Measurements from ENCODE around the gene GTPBP1.

Gene GTPBP1

DNA sequence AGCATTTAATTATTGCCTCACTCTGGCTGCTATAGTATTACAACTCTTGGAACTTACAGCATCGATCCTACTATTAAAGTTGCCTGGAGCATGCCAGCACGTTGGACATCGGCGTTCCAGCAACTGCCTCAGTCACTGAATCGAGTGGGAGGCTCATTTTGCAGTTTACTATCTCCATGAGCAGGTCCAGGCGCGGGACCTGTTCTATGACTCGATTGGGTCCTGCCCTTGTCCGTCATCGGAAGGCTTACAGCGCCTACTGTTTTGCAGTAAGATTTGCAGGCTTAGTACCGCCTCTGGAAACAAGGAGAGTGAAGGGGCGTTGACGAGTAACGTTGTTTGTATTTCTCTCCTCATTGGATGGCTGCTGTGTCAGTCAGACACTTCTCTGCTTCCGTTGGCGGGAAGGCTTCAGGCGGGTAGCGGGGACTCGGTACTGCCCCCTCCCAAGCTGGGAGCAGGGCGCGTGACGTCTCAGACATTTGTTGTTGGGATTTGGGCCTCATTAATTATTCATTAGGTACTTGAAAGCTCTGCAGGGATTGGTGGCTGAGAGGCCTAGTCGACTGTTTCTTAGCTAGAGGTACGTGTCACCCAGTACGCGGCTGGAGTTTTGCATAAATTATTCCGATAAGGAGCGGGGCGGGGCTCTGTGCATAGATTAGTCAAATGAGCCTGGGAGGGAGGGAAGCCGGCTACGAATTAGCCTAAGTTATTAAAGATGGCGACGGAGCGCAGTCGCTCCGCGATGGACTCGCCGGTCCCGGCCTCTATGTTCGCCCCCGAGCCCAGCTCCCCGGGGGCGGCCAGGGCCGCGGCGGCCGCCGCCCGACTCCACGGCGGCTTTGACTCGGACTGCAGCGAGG, at the start of gene GTPBP1:
GTPBP1 (plus strand) TSS at position 710 of the 866 bp plus-strand sequence; CDS start at position 722, 12 bp downstream.
- peaks cover 9% of the 10 kb centered on the region for H3K36me3 ChIP-seq (ENCODE audit: control insufficient read depth, insufficient read depth, low read length, severe bottlenecking)
- peak; percentile 100 for DNase-seq (ENCODE audit: low read depth)
- H3K9me3 ChIP-seq (ENCODE audit: control insufficient read depth, low read length): no peaks in the 10 kb centered on the region
- no peaks in the 10 kb centered on the region for H3K27me3 ChIP-seq (replicated peaks; ENCODE audit: control insufficient read depth, insufficient read depth, low read length)
- peak within 1 kb of the TSS; percentile 83 for H3K4me3 ChIP-seq (ENCODE audit: low read length)
- peaks cover 24% of the 10 kb centered on the region for H3K4me1 ChIP-seq (ENCODE audit: control insufficient read depth, insufficient read depth, low read length)
- H3K9ac ChIP-seq (ENCODE audit: low read length): peak within 1 kb of the TSS; percentile 91

DNA sequence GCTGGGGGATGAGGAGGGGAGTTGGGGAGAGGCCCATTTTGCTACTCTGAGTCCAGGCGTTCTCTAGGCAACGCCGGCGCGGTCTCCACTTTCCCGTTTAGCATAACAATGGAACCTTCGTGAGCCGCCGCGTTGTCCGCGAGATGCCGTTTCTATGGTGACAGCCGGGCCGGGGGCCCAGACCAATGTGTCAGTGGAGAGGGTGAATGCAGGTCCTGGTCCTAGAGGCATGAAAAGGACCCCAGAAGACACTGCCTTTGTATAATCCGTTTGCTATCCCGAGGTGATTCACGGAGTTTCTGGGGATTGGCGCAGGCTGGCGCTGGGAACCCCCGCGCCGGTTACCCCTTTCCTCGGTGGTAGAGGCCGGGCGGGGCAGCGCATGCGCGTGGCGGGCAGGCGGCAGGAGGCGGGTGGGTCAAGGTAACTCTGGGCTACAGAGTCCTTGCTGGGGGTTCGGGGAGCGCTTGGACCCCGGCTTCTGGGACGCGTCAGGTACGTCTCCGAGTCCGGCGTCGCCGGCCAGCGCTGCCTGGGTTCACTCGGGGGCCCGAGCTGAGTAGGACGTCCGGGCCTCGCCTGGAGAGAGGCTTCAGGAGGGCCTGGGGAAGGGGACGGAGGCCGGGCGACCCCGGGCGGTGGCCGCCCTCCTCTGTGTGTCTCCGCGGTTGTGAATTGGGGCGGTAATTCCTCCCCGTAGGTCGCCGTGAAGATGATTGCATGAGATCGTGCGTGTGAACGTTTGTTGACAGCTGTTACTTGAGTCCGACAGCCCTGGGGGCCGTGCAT, 49.3 kb upstream of the GTPBP1 start, which contains the start of the genes CBY1 and FAM227A:
CBY1 (plus strand) TSS at position 383 of the 789 bp plus-strand sequence. CDS start 11,417 bp downstream, outside the sequence.
FAM227A (minus strand) TSS at position 137 of the 789 bp plus-strand sequence. CDS start 6,224 bp downstream, outside the sequence.
- DNase-seq (ENCODE audit: low read depth): peak; percentile 96
- H3K4me1 ChIP-seq (ENCODE audit: control insufficient read depth, insufficient read depth, low read length): peaks cover 13% of the 10 kb centered on the region
- peaks cover 1% of the 10 kb centered on the region for H3K36me3 ChIP-seq (ENCODE audit: control insufficient read depth, insufficient read depth, low read length, severe bottlenecking)
- peak within 1 kb of the TSS; percentile 100 for H3K9ac ChIP-seq (ENCODE audit: low read length)
- H3K4me3 ChIP-seq (ENCODE audit: low read length): peak within 1 kb of the TSS; percentile 92
- H3K9me3 ChIP-seq (ENCODE audit: control insufficient read depth, low read length): no peaks in the 10 kb centered on the region
- no peaks in the 10 kb centered on the region for H3K27me3 ChIP-seq (replicated peaks; ENCODE audit: control insufficient read depth, insufficient read depth, low read length)

DNA sequence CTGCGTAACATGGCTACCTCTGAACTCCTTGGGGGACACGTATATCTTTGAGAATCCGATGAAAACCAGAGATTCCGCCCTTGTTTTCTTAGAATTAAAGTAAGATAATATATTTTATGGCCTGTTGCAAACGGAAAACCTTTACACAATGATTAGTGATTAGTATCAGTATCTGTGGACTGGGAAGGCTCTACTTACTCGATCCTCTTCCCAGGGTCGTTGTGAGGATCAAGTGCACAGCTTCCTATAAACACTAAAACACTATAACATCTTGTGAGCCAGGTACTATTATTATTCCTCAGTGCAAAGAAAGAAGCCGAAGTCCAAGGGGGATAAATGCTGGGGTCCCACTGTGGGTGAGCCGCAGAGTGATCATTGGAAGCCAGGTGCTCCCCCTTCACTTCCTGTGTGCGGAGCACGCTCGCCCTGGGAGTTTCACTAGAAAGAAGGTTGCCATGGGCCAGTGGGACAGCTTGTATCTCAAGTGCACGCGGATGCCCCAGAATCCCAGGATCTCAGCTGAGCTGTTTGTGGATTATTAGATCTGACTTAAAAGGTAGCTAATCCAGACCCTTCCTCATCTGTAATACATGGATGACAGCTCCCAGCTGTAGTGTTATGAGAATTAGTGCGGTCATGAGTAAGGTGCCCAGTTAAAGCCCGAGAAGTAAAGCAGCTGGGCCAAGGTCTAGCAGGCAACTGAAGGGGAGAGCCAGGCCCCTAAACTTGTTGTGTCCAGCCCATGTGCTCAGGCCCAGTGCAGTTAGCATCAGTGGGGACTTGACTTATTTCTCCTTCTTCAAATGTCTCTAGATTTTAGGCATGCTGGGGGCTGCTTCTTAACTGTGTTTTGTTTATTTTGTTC, 48.5 kb upstream of the GTPBP1 start:
- Histone ChIP-seq H3K4me3 (ENCODE audit: low read length) (peak overlapping the region; percentile 92), H3K4me1 (ENCODE audit: control insufficient read depth, insufficient read depth, low read length) (peaks cover 13% of the 10 kb centered on the region), H3K36me3 (ENCODE audit: control insufficient read depth, insufficient read depth, low read length, severe bottlenecking) (peaks cover 6% of the 10 kb centered on the region), H3K9ac (ENCODE audit: low read length) (peak overlapping the region; percentile 100), H3K9me3 (ENCODE audit: control insufficient read depth, low read length) (no peaks in the 10 kb centered on the region), H3K27me3 (replicated peaks; ENCODE audit: control insufficient read depth, insufficient read depth, low read length) (no peaks in the 10 kb centered on the region)
- DNase-seq (ENCODE audit: low read depth): peak; percentile 27

DNA sequence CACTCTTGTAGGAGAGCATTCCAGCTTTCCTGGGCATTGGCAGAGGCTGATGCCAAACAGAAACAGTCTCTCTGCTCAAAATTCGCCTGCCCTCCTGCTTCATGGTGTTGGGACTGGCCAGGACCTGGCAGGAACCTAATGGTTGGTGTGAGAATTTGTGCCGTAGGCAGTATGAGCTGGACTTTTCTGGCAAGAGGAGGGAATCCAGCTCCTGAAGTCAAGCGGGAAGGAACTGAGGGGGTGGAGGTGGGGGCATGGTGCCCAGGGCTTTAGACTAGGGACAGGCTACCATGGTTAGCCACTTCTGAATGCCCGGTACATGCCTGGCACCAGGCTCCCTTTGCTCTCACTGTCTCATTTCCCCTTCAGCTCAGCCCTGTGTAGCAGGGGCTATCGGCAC, 30.9 kb upstream of the GTPBP1 start:
- Histone ChIP-seq H3K27me3 (replicated peaks; ENCODE audit: control insufficient read depth, insufficient read depth, low read length) (no peaks in the 10 kb centered on the region), H3K4me1 (ENCODE audit: control insufficient read depth, insufficient read depth, low read length) (peaks cover 4% of the 10 kb centered on the region), H3K9ac (ENCODE audit: low read length) (no peak overlapping the region), H3K9me3 (ENCODE audit: control insufficient read depth, low read length) (no peaks in the 10 kb centered on the region), H3K36me3 (ENCODE audit: control insufficient read depth, insufficient read depth, low read length, severe bottlenecking) (peaks cover 22% of the 10 kb centered on the region), H3K4me3 (ENCODE audit: low read length) (no peak overlapping the region)
- DNase-seq (ENCODE audit: low read depth): no peak

DNA sequence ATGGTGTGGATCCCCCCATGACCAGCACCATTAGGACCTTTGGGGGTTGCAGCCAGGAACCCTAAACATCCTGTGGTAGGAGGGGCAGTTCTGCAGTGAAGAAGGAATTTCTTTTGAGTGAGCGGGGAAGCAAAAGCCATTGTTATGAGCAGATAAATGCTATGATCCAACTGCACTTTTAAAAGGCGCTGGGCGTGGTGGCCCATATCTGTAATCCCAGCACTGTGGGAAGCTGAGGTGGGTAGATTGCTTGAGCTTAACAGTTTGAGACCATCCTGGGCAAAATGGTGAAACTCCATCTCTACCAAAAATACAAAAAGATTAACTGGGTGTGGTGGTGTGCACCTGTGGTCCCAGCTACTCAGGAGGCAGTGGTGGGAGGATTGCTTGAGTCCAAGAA, 29.9 kb upstream of the GTPBP1 start:
- DNase-seq (ENCODE audit: low read depth): no peak
- Histone ChIP-seq H3K36me3 (ENCODE audit: control insufficient read depth, insufficient read depth, low read length, severe bottlenecking) (peaks cover 20% of the 10 kb centered on the region), H3K4me3 (ENCODE audit: low read length) (no peak overlapping the region), H3K4me1 (ENCODE audit: control insufficient read depth, insufficient read depth, low read length) (peaks cover 4% of the 10 kb centered on the region), H3K27me3 (replicated peaks; ENCODE audit: control insufficient read depth, insufficient read depth, low read length) (no peaks in the 10 kb centered on the region), H3K9me3 (ENCODE audit: control insufficient read depth, low read length) (no peaks in the 10 kb centered on the region), H3K9ac (ENCODE audit: low read length) (no peak overlapping the region)

DNA sequence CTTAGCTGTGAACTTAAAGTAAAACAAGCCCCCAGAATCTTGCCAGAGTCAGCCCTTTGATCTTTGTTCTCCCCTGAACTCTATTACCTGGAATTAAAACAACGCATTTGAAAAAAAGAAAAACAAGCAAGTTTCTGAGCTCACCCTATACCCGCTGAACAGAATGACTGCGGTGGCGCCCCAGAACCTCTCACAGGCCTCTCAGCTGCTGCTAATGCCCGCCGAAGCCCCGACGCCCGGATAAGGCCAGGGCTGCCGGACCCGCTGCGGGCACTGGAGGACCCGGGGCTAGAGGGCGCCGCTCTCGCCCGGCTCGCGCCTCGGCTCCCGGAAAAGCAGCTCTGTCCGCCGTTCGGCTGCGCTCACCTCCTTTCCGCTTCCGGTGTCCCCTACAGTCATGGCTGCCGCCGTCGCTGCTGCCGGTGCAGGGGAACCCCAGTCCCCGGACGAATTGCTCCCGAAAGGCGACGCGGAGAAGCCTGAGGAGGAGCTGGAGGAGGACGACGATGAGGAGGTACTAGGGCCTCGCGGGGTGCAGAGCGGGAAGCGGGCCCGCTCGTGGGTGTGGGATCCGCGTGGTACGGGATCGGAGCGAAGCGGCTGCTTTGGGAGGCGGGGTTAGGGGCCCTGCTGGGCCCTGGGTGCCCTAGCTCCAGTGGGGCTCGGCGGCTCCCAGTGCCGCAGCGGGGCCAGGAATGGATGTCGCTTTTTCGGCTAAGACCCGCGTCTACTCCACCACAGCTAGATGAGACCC, 24.0 kb upstream of the GTPBP1 start, which contains the start of gene TOMM22:
TOMM22 (plus strand) TSS at position 376 of the 754 bp plus-strand sequence; CDS start at position 398, 22 bp downstream.
- peaks cover 9% of the 10 kb centered on the region for H3K4me1 ChIP-seq (ENCODE audit: control insufficient read depth, insufficient read depth, low read length)
- peak within 1 kb of the TSS; percentile 89 for H3K4me3 ChIP-seq (ENCODE audit: low read length)
- H3K9me3 ChIP-seq (ENCODE audit: control insufficient read depth, low read length): no peaks in the 10 kb centered on the region
- peaks cover 36% of the 10 kb centered on the region for H3K36me3 ChIP-seq (ENCODE audit: control insufficient read depth, insufficient read depth, low read length, severe bottlenecking)
- H3K9ac ChIP-seq (ENCODE audit: low read length): peak within 1 kb of the TSS; percentile 97
- peak; percentile 96 for DNase-seq (ENCODE audit: low read depth)
- no peaks in the 10 kb centered on the region for H3K27me3 ChIP-seq (replicated peaks; ENCODE audit: control insufficient read depth, insufficient read depth, low read length)

DNA sequence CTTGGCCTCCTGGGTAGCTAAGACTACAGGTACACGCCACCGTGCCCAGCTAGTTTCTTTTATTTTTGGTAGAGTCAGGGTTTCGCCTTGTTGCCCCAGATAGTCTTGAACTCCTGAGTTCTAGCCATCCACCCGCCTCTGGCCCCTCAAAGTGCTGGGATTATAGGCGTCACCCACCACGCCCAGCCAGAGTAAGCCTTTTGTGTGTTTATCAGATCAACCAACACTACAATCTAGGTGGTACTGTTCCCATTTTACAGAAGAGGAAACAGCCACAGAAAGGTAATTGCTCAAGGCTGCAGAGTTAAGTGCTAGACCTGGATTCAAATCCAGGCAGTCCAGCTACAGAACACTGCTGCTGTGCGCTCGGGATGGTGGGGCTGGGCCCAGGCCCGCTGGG, 20.8 kb upstream of the GTPBP1 start:
- H3K36me3 ChIP-seq (ENCODE audit: control insufficient read depth, insufficient read depth, low read length, severe bottlenecking): peaks cover 60% of the 10 kb centered on the region
- no peaks in the 10 kb centered on the region for H3K27me3 ChIP-seq (replicated peaks; ENCODE audit: control insufficient read depth, insufficient read depth, low read length)
- H3K9ac ChIP-seq (ENCODE audit: low read length): no peak overlapping the region
- no peaks in the 10 kb centered on the region for H3K9me3 ChIP-seq (ENCODE audit: control insufficient read depth, low read length)
- peaks cover 5% of the 10 kb centered on the region for H3K4me1 ChIP-seq (ENCODE audit: control insufficient read depth, insufficient read depth, low read length)
- H3K4me3 ChIP-seq (ENCODE audit: low read length): no peak overlapping the region
- DNase-seq (ENCODE audit: low read depth): no peak

DNA sequence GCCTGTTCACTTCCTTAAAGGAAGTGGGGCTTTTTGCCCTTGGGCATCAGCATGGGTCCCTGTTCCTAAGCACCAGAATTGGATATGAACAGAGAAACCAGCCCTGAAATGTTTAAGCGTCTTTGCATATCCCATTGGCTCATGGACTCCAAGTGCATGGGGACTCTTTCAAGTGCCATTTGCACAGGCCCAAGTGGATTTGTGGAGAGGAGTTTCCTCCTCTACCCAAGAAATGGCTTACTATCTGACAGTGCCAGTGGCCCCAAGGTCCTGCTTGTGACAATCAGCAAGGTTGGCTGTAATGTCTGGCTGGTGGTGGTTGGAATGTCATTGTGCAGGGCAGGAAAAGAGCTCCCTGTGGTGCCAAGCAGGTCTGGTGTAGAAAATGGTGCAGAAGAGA, 20.0 kb upstream of the GTPBP1 start:
- no peaks in the 10 kb centered on the region for H3K9me3 ChIP-seq (ENCODE audit: control insufficient read depth, low read length)
- H3K27me3 ChIP-seq (replicated peaks; ENCODE audit: control insufficient read depth, insufficient read depth, low read length): no peaks in the 10 kb centered on the region
- peaks cover 60% of the 10 kb centered on the region for H3K36me3 ChIP-seq (ENCODE audit: control insufficient read depth, insufficient read depth, low read length, severe bottlenecking)
- no peak overlapping the region for H3K4me3 ChIP-seq (ENCODE audit: low read length)
- no peak overlapping the region for H3K9ac ChIP-seq (ENCODE audit: low read length)
- peaks cover 5% of the 10 kb centered on the region for H3K4me1 ChIP-seq (ENCODE audit: control insufficient read depth, insufficient read depth, low read length)
- no peak for DNase-seq (ENCODE audit: low read depth)

DNA sequence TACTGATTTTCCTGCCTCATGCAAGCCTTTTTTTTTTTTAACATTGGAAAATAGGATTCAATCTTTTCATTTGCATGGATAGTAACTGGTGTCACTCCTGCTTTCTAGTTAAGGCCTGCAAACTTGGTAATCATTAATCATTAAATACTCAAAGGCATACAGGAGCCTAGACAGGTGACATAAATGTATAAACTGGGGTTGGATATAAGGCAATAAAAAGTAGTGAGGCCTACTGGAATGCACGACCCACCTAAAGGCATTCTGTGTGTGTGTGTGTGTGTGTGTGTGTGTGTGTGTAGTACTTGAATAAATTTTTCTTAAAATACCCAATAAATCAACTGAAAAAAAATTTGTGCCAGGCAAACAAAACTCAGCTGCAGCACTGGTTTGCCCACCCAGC, 16.1 kb upstream of the GTPBP1 start:
- Histone ChIP-seq H3K9me3 (ENCODE audit: control insufficient read depth, low read length) (no peaks in the 10 kb centered on the region), H3K36me3 (ENCODE audit: control insufficient read depth, insufficient read depth, low read length, severe bottlenecking) (peaks cover 44% of the 10 kb centered on the region), H3K4me1 (ENCODE audit: control insufficient read depth, insufficient read depth, low read length) (no peaks in the 10 kb centered on the region), H3K9ac (ENCODE audit: low read length) (no peak overlapping the region), H3K4me3 (ENCODE audit: low read length) (no peak overlapping the region), H3K27me3 (replicated peaks; ENCODE audit: control insufficient read depth, insufficient read depth, low read length) (no peaks in the 10 kb centered on the region)
- DNase-seq (ENCODE audit: low read depth): no peak

DNA sequence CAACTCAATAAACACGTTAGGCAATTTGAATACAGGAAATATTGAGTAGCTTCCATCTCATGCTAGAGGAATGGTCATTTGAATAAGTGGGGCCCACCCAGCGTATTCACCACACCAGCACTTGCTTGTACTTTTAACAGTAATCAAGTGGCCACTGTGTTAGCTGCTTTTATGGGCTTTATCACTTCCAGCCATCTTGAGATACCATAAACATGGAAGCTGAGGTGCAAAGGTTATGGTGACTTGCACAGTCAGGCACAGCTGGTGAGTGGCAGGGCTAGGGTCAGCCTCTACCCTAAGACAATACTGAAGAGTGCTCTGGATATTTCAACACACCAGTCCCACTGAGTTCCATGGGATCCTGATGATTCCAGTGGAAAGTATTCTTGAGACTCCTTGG, 11.7 kb upstream of the GTPBP1 start:
- Histone ChIP-seq H3K36me3 (ENCODE audit: control insufficient read depth, insufficient read depth, low read length, severe bottlenecking) (peaks cover 4% of the 10 kb centered on the region), H3K9ac (ENCODE audit: low read length) (no peak overlapping the region), H3K27me3 (replicated peaks; ENCODE audit: control insufficient read depth, insufficient read depth, low read length) (no peaks in the 10 kb centered on the region), H3K4me1 (ENCODE audit: control insufficient read depth, insufficient read depth, low read length) (peaks cover 29% of the 10 kb centered on the region), H3K9me3 (ENCODE audit: control insufficient read depth, low read length) (no peaks in the 10 kb centered on the region), H3K4me3 (ENCODE audit: low read length) (no peak overlapping the region)
- no peak for DNase-seq (ENCODE audit: low read depth)

Measured in adipocyte (in vitro differentiated cells).